Putamen (tissue), 1 donor: Measurements from ENCODE around the gene MED27.
"Not testable (repeated sequence)": the region's sequence is repeated elsewhere in the genome, so short reads cannot be mapped to it uniquely, and the experiment has no call there.

ENCODE experiments used
- DNase-seq: peaks from one replicate; pipeline ENCODE4 v3.0.0-alpha.2; 2016; ENCODE audit warnings: low spot score

The MED27 gene

DNA sequence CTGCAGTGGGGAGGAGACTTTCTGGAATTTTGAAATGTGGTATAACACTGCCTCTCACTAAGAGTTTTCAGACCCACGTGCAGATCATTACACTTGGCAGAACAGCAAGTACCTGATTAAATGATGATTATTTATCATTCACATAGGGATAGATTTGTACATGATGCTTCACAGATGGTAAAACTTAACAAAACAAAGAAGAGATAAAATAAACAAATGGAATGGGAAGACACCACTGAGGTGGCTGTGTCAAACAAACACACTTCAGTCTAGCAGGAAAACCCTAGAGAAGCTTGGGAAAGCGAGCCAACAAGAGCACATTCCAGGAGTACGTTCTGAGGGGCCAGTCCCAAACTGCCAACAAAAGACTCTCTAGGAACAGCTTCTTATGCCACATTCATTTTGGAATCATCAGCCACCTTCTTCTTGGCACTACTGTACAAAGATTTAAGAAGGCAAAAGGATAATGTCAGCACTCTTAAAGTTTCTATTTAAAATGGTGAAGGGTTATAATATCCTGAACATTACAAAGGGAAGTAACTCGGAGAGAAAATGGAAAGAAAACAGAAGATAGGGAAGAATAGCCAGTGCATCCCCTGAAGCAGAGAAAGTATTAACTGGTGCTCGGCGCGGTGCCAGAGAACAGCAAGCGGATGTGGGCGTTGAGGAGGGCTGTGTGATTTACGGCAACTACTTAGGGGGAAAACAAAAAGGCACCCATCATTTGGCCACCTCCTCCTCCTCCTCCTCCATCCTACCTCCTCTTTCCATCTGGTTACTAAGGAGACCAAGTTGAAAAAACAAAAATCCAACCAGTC is 1.6 kb downstream of the MED27 start:
- DNase-seq = no peak

DNA sequence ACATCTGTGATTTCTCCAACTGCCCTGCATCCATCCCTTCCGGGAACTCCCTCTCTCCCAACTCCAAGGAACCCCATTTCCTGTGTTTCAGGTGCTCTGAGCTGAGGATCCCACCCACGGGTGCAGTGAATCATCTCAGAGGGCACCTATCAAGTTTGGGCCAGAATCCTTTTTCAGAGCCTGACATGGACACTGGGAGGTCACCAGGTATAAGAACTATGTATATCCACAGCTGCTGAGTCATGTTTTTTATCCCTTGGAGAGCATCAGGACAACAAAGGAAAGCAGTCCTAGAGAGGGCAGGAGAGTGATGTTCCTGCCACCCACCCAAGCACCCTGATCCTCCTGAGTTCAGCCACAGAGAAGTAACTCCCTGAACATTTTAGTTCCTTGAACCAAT is 3.8 kb downstream of the MED27 start:
- no peak for DNase-seq

GRCh38 chr9:132074736-132075135 is 4.9 kb downstream of the MED27 start:
- DNase-seq = no peak

DNA sequence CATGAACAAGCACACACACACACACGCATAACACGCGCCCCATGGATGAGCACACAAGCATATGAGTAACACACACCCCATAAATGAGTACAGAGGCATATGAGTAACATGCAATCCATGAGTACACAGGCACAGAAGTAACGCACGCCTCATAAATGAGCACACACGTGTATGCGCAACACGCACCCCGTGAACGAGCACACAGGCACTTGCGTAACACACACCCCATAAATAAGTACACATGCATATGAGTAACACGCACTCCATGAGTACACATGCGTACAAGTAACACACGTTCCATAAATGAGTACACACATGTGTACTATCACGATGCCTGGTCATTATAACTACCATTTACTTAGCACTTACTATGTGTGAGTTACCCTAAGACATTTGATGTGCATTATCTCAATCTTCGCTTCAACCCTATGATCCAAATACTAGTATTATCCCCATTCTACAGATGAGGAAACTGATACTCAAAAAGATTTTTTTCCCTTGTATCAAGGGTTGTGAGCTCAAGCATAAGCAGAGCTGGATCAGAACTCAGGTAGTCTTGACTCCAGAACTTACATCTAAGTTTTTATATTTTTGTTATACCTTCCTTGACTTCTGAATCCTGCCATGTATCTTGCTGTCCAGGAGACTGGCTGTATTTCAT is 7.7 kb downstream of the MED27 start:
- DNase-seq = no peak

DNA sequence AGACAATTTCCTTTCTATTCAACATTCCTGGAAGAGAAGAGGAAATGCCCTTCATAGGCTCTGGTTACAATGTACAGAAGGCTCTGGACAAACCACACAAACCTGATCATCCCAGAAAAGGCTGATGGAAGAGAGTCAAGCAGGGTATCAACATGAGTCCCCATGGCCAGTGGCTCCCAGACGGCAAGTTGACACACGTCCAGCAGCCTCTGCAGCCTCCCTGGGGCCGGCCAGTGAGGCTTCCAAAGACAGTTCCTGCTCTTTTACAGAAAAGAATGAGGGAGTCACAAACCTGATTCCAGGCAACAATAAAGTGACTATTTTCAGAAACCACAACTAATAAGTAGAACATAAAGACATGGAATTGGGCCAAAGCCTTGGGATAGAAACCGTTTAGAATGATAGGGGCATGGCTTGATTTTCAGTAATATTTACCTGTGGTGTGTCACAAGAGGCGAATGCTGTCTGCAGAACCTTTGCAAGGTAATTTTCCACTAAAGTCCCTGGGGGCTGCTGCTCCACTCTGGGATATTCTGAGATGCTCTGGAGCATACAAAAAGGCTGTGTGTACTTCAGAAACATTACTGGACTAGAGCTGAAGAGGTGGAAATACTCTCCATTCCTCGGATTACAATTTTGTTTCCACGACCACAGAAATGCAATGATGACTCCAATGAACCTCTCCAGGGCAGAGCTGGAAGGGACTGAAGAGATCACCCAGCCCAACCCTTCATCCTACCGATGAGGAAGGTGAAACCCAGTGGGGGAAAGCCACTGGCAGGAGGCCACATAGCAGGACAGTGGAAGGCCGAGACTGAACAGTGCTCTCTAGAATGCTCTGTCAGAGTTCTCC is 10.4 kb downstream of the MED27 start:
- no peak for DNase-seq

DNA sequence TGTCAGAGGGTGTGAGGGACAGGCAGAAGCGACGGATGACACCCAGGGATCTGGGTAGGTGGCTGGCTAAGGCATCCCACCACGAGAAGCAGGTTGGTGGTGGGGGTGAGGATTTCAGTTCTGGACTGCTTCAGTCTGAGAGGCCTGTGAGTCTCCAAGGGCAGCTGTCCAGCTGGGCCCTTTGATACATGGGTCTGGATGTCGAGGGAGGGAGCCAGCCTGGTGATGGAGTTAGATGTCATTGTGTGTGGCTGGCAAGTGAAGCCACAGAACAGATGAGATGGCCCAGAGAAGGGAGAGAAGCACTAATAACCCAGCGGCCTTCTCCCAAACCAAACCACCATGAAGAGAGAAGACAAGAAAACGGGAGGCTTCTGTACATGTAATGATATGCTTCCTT is 11.1 kb downstream of the MED27 start:
- DNase-seq = peak; percentile 87

- DNase-seq = no peak
These were observed 13.2 kb downstream of the MED27 start for GRCh38 chr9:132066511-132066910.

DNA sequence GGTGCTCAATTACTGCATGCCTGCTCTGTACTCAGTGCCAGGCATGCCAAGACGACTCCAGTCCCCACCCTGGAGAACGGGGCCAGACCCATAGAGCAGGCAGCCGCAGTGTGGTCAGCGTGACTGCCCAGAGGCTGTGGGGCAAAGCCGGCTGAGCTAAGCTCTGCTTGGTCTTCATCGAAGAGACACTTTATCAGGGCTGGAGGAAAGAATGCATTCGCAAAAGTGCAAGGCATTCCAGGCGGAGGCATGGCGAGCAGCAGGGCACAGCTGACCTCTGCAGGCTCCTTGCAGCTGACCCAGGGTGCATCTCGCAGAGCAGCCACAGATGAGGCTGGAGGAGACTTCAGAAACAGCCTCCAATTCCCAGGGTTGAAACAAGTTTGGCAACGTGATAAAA is 13.6 kb downstream of the MED27 start:
- no peak for DNase-seq

DNA sequence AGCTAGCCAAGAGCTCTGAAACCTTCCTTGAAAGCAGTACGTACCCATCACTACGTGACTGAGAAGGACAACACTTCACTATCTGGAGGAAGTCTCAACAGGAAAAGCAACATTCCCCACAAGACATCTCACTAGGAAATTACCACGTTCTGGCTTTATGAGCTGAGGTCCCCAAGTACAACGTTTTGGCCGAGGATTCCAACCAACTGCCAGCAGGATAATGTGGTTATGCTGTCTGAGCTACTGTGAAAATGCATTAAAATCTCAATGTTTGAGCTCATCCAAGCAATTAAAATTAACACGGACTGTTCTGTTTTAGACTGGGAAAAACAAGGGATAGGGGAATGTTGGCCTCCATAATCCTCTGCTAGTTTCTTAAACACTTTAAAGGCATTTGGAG is 16.4 kb downstream of the MED27 start:
- DNase-seq = no peak

DNA sequence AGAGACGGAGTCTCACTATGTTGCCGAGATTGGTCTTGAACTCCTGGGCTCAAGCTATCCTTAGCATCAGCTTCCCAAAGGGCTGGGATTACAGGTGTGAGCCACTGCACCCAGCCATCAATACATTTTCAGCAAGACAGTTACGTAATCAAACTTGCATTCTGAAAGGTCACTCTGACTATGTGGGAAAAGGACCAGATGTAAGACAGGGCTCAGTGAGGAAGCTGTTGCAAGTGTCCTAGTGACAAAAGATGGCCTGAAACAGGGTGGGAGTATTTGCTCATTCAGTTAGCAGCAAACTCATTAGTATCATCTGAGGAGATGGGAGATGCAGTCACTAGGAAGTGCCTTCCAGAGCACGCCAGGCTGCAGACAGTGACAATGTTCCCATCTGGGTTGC is 16.9 kb downstream of the MED27 start:
- no peak for DNase-seq

DNA sequence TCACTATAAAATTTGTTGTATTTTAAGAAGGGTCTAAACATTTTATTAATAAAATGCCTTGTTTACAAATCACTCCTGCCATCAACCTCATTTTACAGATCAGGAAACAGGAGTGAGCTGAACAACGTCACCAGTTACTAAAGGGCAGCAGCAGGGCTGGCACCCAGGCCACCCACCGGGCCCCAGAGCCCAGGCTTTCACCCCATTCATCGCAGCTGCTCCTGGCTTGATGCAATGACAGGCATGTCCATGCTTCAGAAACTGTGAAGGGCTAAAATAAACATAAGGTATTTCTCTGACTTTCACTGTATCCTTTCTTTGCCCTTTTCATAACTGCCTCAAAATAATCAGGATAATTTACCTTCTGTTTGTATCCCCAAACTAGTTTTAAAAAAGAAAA is 18.1 kb downstream of the MED27 start:
- no peak for DNase-seq

GRCh38 chr9:132059361-132059760 is 20.3 kb downstream of the MED27 start:
- no peak for DNase-seq

- not testable (repeated sequence) for DNase-seq
These were observed 21.4 kb downstream of the MED27 start for GRCh38 chr9:132058226-132058625.

GRCh38 chr9:132056717-132057560 is 22.7 kb downstream of the MED27 start:
- no peak for DNase-seq

GRCh38 chr9:132055756-132056155 is 23.9 kb downstream of the MED27 start:
- no peak for DNase-seq

GRCh38 chr9:132054024-132054423 is 25.6 kb downstream of the MED27 start:
- no peak for DNase-seq

- no peak for DNase-seq
These were observed 29.8 kb downstream of the MED27 start for GRCh38 chr9:132049900-132050299.

GRCh38 chr9:132049323-132049882 is 30.3 kb downstream of the MED27 start:
- peak; percentile 19 for DNase-seq

DNA sequence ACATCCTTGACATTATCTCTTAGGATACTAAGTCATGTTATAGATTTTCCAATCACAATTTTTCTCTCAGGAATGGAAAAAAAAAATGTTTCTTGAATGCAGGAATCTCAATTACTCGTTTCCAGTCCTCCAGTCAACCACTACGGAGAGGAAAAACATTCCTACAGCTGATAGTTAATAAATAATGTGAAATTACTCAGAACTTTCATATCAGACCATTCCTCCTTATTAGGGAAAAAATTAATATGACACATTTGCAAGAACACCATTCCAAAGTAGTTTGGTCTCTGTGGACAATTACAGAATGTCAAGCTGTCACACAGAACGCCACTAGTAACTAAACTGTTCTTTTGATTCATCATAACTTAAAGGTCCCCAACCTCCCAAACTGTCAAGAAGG is 31.5 kb downstream of the MED27 start:
- no peak for DNase-seq

- DNase-seq = no peak
These were observed 33.2 kb downstream of the MED27 start for GRCh38 chr9:132046456-132046855.

- no peak for DNase-seq
These were observed 35.3 kb downstream of the MED27 start for GRCh38 chr9:132044176-132044875.
